GM19324 (cell line): ENCODE data around the gene TANC1.
A peak's percentile ranks its signal among the peaks of the same experiment; 100 is the strongest.

ENCODE experiments used
- ATAC-seq: cut with Tn5 transposase; IDR thresholded peaks from one replicate; pipeline ENCODE4 v1.9.1; 2021; ENCODE audit warnings: mild to moderate bottlenecking, moderate library complexity; ENCODE audit not compliant: unreplicated experiment, low FRiP score

TANC1 gene

DNA sequence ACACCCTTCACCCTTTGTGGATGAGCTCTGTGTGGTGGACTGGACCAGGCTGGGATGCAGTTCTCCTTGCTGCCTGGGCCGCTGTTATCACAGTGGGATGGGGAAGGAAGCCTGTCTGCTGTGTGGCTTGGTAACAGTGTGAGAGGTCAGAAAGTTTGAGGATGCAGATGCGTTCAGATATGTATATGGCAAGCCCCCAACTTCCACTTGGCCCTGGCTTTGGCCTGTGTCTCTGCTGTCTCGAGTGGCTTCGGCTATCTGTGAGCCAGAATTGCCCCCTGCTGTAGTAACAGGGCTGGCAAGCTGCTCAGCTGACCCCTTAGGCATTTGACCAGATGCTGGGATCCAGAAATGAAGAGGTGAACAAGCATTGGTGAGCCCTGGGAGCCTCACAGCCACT lies 211.3 kb downstream of the TANC1 start:
- ATAC-seq = no peak

DNA sequence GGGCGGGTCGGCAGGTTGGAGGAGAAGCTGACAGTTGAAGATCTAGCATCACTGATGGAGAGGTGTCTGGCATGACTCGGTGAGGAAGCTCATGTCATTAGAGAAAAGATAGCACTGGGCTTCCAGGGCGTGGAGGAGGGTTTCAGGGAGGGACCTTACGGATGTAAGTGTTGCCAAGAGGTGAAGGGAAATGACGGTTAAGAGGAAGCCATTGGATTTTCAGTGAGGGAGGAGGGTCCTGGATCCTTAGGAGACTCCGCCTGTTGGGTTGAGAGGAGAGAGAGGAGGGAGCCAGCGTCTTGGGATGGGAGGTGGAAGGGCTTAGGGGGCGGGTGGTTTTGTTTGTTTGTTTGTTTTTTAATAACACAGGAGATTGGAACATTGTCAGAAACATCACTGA lies 214.9 kb downstream of the TANC1 start:
- ATAC-seq = no peak

DNA sequence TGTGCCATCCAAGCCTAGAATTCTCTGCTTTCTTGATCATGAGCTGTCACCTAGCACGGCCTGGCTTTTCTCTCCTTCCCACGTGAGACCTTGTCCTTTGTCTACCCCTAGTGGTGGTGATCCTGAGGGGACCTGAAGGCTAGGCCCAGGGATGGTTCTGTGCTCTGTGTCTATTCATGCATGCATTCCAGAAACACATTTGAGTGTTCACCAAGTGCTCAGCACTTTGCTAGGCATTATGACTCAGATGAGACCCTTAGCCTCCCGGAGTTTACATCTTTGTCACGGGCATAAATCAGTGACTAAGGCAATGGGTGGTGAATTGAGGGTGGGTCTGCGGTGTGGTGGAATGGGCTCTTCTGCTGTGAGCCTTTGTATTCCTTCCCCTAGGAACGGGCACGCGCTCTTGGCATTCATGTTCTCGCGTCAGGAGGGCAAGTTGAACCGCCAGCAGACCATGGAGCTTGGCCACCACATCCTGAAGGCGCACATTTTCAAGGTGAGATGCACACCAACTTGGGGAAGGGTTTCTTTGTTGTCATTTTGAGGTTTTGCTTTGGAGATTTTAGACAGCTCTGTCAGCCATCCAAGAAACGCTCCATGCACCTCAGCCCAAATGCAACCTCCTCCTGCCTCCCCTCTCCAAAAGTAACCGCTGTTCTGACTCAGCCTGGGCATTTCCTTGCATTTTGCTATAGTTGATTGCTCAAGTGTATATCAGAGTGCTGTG lies 217.1 kb downstream of the TANC1 start:
- ATAC-seq = no peak

DNA sequence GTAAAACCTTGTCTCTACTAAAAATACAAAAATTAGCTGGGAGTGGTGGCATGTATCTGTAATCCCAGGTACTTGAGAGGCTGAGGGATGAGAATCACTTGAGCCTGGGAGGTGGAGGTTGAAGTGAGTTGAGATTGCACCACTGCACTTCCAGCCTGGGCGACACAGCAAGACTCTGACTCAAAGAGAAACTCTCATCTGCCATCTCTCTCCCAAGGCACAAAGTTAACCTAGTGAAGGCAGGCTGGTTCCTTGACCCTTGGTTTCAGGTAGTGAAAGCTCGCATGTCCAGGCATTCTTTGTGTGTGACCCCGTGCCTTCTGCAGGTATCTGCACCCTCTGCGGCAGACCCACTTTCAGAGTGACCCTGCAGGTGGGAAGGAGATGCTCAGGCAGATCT lies 218.0 kb downstream of the TANC1 start:
- no peak for ATAC-seq

DNA sequence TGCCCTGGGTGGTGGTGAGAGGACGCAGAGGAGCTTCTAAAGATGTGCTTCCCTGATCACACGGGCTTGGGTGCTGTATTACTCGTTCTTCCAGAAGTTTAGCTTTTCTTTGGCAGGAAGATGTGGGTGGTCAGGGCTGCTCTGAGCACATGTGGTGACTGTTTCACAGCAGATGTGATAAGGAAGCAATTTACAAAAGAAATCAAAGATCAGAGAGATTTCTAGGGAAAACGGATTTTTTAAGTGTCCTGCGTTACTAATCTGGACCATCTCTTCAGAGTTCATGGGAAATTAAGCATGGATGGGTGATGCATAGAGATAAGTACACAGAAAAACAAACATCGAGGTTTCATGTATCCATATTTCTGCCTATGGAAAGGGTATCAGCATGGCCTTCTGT lies 218.7 kb downstream of the TANC1 start:
- ATAC-seq = no peak

DNA sequence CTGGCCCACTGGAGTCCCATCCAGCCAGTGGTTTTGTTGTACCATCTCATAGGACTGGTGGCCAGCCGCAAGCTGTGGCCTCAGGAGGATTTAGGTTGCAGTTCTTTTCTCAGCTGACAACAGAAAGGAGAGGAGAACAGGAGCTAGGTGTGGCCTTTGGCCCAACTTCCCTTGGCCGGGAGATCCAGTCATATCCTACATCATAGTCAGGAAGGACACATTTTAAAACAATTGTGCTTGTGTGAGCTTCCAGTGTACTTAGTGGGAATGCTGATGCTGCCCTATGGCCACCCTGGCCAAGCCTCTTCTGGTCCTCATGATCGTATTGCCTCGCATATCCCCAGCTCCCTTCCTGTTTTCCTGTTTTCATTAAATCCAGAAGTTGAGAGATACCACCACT lies 220.0 kb downstream of the TANC1 start:
- no peak for ATAC-seq

DNA sequence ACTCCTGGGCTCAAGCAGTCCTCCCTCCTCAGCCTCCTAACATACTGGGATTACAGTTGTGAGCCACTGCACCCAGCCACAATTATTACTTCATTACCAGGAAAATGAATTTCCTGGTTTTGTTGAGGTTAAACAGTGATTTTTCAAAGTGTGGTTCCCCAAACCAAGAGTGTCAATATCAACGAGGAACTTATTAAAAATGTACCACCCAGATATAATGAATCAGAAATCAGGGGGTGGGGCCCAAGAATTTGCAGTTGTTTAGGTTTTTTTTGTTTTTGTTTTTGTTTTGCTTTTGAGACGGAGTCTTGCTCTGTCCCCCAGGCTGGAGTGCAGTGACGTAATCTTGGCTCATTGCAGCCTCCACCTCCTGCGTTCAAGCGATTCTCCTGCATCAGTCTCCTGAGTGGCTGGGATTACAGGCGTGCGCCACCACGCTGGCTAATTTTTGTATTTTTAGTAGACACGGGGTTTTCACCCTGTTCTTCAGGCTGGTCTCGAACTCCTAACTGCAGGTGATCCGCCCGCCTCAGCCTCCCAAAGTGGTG lies 224.0 kb downstream of the TANC1 start:
- ATAC-seq = no peak

DNA sequence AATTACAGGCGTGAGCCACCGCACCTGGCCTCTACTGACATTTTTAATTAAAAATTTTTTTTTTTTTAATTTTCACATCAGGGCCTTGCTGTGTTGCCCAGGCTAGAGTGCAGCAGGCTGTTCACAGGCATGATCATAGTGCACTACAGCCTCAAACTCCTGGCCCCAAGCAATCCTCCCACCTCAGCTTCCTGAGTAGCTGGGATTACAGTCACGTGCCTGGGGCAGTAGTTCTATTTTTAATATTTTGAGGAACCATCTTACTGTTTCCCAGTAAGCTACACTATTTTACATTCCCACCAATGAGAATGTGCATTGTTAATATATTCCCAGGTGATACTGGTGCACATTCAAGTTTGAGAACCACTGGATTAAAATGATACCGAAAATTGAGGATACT lies 225.4 kb downstream of the TANC1 start:
- ATAC-seq = no peak

DNA sequence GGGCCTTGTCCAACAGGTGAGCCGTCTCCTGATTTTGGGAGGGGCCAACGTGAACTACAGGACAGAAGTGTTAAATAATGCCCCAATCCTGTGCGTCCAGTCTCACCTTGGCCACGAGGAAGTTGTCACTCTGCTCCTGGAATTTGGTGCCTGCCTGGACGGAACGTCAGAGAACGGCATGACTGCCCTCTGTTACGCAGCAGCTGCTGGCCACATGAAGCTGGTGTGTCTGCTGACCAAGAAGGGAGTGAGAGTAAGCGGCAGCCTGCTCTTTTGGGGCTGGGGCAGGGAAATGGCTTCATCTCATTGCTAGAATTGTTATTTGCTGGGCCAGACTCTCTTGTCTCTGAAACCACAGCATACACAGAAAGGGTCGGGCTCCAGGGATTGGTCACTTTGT lies 225.8 kb downstream of the TANC1 start:
- no peak for ATAC-seq

DNA sequence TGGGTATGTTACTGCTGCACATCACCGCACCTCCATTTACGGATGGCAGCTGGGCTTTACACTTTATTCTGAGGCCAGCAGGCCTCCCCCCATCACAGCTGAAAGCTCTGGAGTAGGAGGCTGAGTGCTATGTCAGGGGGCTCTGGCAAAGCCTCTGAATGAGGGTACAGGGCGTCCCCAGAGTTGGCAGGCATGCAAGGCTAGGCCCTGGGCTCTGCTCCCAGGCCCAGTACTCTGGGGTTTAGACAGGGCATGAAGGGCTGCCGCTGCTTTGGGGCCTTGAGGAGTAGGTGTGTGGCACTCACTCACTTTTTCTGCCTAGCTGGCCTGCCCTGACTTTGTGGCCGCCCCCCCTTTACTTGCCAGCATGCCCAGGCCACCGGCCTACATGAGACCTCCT lies 227.3 kb downstream of the TANC1 start:
- ATAC-seq = no peak

DNA sequence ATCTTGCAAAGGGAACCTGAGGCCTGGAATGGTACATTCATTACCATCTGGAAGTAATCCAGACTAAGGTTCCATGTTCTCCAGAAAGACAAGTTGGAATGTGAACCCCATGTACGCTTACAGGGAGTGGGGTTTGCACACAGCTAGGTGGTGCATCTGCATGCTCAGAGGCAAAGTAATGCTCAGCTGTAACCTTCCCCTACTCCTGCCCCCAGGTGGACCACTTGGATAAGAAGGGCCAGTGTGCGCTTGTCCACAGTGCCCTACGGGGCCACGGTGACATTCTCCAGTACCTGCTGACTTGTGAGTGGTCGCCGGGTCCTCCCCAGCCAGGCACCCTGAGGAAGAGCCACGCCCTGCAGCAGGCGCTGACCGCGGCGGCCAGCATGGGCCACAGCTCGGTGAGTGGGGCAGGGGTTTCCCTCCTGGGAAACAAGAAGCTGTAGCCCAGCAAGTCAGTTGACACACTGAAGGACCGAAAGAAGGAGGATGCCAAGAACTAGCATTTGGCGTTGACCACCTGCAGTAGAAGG lies 228.0 kb downstream of the TANC1 start:
- ATAC-seq = no peak

DNA sequence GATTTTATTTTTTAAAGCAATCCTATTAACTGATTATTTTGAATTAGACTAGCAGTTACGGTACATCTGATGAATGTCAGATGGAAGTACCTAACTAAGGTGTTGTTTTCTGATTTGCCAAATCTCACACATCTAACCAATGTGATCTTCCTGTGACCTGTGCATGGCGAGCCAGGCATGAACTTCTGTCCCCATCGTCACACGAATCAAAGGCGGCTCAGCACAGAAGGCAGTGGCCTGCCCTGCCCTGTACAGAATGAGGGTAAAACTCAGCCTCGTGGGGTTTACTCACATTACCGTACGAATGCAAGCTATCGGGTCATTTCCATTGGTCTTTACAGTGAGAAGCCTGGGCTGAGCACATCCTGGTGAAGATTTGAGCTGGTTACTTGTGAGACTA lies 230.8 kb downstream of the TANC1 start:
- no peak for ATAC-seq

DNA sequence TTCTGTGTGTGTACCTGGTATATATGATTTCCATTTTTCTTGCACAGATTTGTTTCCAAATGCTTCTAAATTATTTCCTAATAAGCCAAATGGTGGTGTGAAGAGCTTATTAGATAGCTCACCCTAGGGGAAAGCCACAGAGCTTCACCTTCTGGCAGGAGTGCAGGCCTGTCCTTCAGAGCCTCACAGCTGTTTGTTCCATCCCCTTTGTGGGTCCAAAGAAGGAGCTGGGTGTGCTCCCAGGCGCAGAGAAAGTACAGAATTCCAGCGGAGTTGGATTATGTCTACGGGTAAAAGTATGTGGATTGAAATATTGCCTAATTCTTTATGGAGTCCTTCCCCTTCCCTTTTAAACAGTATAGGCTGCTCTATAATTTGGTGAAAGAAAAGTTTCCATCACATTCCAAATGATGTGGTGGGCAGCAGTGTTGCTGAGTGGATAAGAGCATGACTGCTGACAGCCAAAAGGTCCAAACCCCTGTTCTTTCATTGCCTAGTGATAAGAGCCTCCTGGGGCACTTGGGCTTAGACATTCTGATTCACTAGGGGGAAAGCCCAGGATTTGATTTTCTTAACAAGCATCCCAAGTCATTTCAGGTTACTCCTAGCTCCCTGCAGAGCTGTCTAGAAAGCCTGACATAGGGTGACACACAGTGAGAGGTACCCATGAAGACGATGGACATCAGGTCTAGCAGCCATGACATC lies 231.5 kb downstream of the TANC1 start:
- ATAC-seq = no peak

DNA sequence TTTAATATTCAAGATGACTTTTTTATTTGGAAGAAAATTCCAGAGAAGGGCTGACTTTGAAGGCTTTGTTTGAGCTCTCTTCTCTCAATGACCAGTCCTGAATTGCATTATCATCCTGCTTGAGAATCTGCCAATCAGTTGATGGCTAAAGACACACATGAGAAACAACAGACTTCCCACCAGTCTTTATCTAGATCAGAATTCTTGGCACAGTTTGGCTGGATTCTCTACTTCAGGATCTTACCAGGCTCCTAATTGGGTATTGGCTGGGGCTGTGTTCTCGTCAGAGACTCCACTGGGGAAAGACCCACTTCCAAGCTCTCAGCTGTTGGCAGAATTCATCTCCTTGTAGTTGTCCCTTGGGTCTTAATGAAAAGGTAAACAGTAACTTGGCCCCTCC lies 232.1 kb downstream of the TANC1 start:
- ATAC-seq = no peak

DNA sequence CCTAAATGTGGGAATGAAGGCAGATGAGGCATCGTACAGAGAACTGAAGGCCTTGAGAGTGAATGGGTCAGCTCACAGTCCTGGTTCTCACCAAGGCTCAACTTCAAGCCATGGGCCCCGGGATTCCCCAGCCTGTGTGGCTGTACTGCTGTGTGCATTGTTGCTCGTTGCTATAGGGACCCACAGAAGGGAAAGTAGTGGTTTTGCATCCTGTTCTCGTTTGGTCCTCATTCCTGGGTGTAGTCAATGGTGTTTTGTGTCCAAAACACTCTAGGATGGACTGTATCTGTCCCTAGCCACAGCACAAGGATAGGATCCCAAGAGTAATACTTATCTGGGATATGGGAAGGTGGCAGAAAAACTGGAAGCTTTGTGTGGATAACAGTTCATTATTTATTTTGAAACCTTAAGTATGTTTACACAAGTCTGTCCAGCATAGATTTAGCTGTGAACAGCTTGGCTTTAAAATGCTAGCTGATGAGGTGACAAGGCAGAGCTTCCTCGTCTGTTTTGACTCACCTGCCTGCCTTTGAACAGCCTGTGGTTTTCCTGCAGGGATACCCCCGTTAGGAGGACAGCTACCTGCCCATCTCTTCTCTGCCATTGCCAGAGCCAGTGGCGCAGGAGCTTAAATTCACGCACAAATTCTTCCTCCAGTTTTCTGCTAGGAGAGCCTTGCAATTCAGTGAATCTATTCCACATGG lies 233.1 kb downstream of the TANC1 start:
- ATAC-seq = peak; percentile 94

DNA sequence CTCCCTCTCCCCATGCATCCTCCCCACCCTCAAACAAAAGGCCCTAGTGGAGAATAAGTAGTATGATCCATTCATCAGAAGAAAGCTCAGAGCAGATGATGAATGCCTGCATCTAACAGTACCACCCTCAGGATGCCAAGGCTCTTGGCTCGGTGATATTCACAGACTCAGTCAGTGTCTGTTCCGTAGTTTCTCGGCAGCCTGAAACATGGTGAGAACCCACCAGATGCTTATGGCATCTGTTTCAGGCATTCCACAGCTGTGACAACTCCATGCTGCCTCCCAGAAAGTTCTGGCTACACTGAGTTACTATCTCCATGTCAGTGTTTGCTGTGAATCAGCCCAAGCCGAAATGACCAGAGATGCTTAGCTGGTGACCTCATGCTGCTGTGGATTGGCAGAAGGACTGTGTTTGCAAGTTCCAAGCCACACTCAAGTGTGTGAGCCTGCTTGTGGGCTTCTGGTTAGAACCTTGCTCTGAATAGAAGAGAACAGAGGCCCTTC lies 234.2 kb downstream of the TANC1 start:
- ATAC-seq = no peak

DNA sequence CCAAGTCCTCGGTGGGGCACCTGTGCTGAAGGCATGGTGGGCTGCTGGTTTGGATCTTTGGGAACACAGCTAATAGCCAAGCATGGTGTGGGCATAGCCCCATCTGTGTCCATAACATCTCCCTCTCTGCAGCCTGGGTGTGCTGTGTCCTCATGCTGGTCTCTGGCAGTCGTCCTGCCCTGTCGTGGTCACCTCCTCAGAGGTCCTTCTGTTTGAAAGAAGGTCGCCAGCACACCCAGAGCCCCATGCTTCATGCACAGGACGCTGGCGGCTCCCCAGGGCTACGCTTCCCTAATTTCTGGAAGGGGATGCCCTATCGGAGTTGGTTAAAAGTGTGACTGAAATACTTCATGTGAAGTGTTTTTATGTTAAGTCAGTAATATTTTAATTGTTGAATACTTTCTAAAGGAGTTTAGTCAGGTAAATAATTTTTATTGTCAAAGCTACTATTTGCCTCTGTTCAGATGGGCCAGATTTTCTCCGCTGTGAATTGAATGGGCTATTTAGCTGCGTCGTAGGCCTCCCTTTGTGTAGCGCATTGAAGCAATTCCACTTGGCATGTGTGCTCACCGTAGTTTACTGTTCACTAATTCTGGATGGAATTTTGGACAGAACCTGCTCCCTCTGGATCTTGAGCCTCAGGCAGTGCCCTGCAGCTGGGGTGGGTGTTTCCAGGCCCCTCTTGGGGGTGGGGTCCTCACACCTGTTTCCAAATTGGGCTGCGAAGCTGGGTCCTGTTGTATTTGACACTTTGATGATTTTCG lies 236.1 kb downstream of the TANC1 start:
- no peak for ATAC-seq

DNA sequence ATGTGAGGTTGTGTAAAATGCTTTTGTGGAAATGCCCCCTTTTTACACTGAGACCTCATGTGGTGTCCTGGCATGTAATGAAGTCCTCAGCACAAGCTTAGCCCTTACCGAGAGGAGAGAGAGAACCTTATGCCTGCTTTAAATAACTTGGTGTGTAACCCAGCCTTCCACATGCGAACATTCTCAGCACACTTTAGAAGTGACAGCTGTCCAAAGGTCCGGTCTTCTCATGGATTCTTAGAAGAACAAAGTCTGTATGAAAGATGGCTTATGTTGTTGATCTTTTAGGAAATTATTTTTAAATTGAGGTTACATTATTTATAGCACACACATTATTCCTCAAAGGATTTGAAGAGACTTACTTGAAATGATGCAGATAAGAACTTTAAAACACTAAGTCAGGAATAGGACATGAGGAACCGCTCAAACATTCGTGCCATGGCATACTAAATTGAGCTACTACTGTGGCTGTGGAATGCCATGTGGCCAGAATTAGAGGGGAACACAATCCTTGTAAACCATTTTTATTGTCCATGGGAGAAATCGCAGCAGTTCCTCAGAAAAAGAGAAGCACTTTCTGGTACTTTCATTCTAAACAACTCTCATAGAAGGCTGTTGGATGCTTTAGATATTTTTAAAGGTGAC lies 238.4 kb downstream of the TANC1 start:
- ATAC-seq = no peak

DNA sequence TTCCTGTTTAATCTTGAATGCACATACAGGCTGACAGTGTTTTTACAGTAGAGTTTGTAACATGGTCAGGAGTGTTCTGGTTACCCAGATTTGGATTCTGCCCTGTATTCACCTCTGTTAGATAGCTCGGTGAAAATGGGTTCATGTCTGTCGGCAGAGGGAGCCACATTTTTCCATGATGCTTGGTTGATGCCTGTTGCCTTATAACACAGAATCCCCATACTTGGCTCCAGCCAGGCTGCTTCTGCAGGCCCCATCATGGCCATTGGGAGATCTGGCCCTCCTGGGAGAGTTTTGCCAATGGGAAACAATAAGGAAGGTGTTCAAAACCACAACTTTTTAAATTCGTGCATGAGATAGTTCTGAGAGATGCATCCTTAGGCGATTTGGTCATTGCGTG lies 240.0 kb downstream of the TANC1 start:
- no peak for ATAC-seq
